GM23338 (cell line): ENCODE results near the gene CDC42BPB. TPM values are rescaled to one million over a fixed set of nuclear protein-coding genes. Genes with fewer than 3 reads are reported as not detected.
A peak's percentile ranks its signal among the peaks of the same experiment; 100 is the strongest.

Experiments used
- ATAC-seq: fragments of 200-7000 bp; cut with Tn5 transposase; 3 replicates; pipeline ENCODE4 v1.9.1; 2020
- DNase-seq: peaks from one replicate; pipeline ENCODE4 v3.0.0-alpha.2; 2015; ENCODE audit warnings: low spot score
- H2AFZ ChIP-seq: fragments of 200-600 bp; sonication (generic); 2 replicates; pipeline ENCODE4 v1.8.0; 2016; ENCODE audit warnings: antibody characterized with exemption, mild to moderate bottlenecking, moderate library complexity
- H3F3A ChIP-seq: fragments of 200-600 bp; sonication (generic); replicated peaks from 2 replicates; pipeline ENCODE4 v1.8.0; 2017; ENCODE audit warnings: antibody characterized with exemption, mixed run types, low read depth
- H3K27ac ChIP-seq: fragments of 200-600 bp; sonication (generic); 2 replicates; pipeline ENCODE4 v1.6.1; 2016; ENCODE audit warnings: low read depth
- H3K27me3 ChIP-seq: fragments of 200-600 bp; sonication (generic); 2 replicates; pipeline ENCODE4 v1.8.0; 2016; ENCODE audit warnings: mild to moderate bottlenecking, mixed run types, moderate library complexity; ENCODE audit not compliant: insufficient read depth
- H3K36me3 ChIP-seq: fragments of 200-600 bp; sonication (generic); 2 replicates; pipeline ENCODE4 v1.8.0; 2016; ENCODE audit warnings: mild to moderate bottlenecking; ENCODE audit not compliant: insufficient read depth
- H3K4me1 ChIP-seq: fragments of 200-600 bp; sonication (generic); 2 replicates; pipeline ENCODE4 v1.8.0; 2016; ENCODE audit warnings: mild to moderate bottlenecking, moderate library complexity; ENCODE audit not compliant: insufficient read depth
- H3K4me2 ChIP-seq: fragments of 200-600 bp; sonication (generic); 2 replicates; pipeline ENCODE4 v1.7.1; 2017; ENCODE audit warnings: mixed run types
- H3K4me3 ChIP-seq: fragments of 200-600 bp; sonication (generic); 2 replicates; pipeline ENCODE4 v1.6.1; 2016; ENCODE audit warnings: mixed run types
- H3K79me2 ChIP-seq: fragments of 200-600 bp; sonication (generic); replicated peaks from 2 replicates; pipeline ENCODE4 v1.8.0; 2017; ENCODE audit warnings: mild to moderate bottlenecking; ENCODE audit not compliant: insufficient read depth
- H3K9me2 ChIP-seq: fragments of 200-600 bp; sonication (generic); 2 replicates; pipeline ENCODE4 v1.8.0; 2017; ENCODE audit not compliant: insufficient read depth
- H4K20me1 ChIP-seq: fragments of 200-600 bp; sonication (generic); replicated peaks from 2 replicates; pipeline ENCODE4 v1.8.0; 2017; ENCODE audit warnings: mild to moderate bottlenecking; ENCODE audit not compliant: insufficient read depth
- H3K27ac Mint-ChIP-seq: 2 replicates; pipeline ENCODE4 v1.8.0; 2020; ENCODE audit warnings: inconsistent platforms, mild to moderate bottlenecking, moderate library complexity, mixed read lengths
- H3K27me3 Mint-ChIP-seq: 3 replicates; pipeline ENCODE4 v1.8.0; 2022; ENCODE audit warnings: low read depth, mild to moderate bottlenecking, moderate library complexity, mixed read lengths, inconsistent platforms; ENCODE audit not compliant: insufficient read depth, poor library complexity
- H3K36me3 Mint-ChIP-seq: 3 replicates; pipeline ENCODE4 v1.8.0; 2021; ENCODE audit warnings: low read depth, mild to moderate bottlenecking, inconsistent platforms, moderate library complexity, mixed read lengths
- H3K4me1 Mint-ChIP-seq: 3 replicates; pipeline ENCODE4 v1.8.0; 2020; ENCODE audit warnings: mild to moderate bottlenecking, inconsistent platforms, mixed read lengths
- H3K4me3 Mint-ChIP-seq: 3 replicates; pipeline ENCODE4 v1.8.0; 2021; ENCODE audit warnings: moderate library complexity, mild to moderate bottlenecking, inconsistent platforms, mixed read lengths
- H3K9me3 Mint-ChIP-seq: 3 replicates; pipeline ENCODE4 v1.8.0; 2020; ENCODE audit warnings: moderate library complexity, mild to moderate bottlenecking, inconsistent platforms, mixed read lengths
- CREB1 ChIP-seq: fragments of 250-450 bp; sonication (Bioruptor Pico); IDR thresholded peaks from 2 replicates; pipeline ENCODE4 v1.5.0; 2020; ENCODE audit warnings: low read depth, mild to moderate bottlenecking, moderate library complexity
- EZH2 ChIP-seq: fragments of 200-600 bp; sonication (generic); IDR thresholded peaks from one replicate; pipeline ENCODE4 v1.8.0; 2017; ENCODE audit warnings: antibody characterized with exemption, mild to moderate bottlenecking, low read depth; ENCODE audit not compliant: unreplicated experiment
- EZH2phosphoT487 ChIP-seq: fragments of 200-600 bp; sonication (generic); IDR thresholded peaks from one replicate; pipeline ENCODE4 v1.8.1; 2018; ENCODE audit warnings: antibody characterized with exemption; ENCODE audit not compliant: unreplicated experiment
- JUNB ChIP-seq: IDR thresholded peaks from one replicate; pipeline ENCODE4 v1.6.1; 2016; ENCODE audit warnings: antibody characterized with exemption; ENCODE audit not compliant: unreplicated experiment
- NANOG ChIP-seq: IDR thresholded peaks from 2 replicates; pipeline ENCODE4 v1.6.1; 2016; ENCODE audit warnings: antibody characterized with exemption, borderline replicate concordance
- POLR2AphosphoS5 ChIP-seq: IDR thresholded peaks from 2 replicates; pipeline ENCODE4 v1.6.1; 2016; ENCODE audit warnings: antibody characterized with exemption, low read depth
- STAT1 ChIP-seq: IDR thresholded peaks from one replicate; pipeline ENCODE4 v1.6.1; 2016; ENCODE audit warnings: antibody characterized with exemption; ENCODE audit not compliant: unreplicated experiment
- ZNF114 ChIP-seq: fragments of 250-450 bp; sonication (Bioruptor Pico); IDR thresholded peaks from 2 replicates; pipeline ENCODE4 v1.5.0; 2020; ENCODE audit warnings: mild to moderate bottlenecking, moderate library complexity
- ZNF331 ChIP-seq: fragments of 250-450 bp; sonication (Bioruptor Pico); IDR thresholded peaks from 2 replicates; pipeline ENCODE4 v1.5.0; 2020; ENCODE audit warnings: low read depth, mild to moderate bottlenecking, moderate library complexity
- polyA plus RNA-seq: library from polyadenylated mRNA; unstranded; fragments of >200 nt; fragmentation: Nextera tagmentation; extraction: Ambion mirVana; gene quantifications from 2 replicates; pipeline ENCODE4 v1.2.1, GENCODE V29; 2016
- total RNA-seq: library from RNA; depleted of rRNA; stranded (reverse); fragments of >200 nt; shearing (Covaris generic); gene quantifications from 2 replicates; pipeline ENCODE4 v1.2.3, GENCODE V29; 2014
- TF ChIP-seq, protein P1 (sequence below): IDR thresholded peaks from 2 replicates; pipeline ENCODE4 v1.6.1; 2016; ENCODE audit warnings: antibody characterized with exemption
- TF ChIP-seq, protein P2 (sequence below), 2 experiments: fragments of 200-600 bp in 1 of 2; sonication (generic) in 1 of 2; conservative IDR thresholded peaks; 2 replicates each; pipeline versions ENCODE4 v1.5.1 to v1.6.1; 2016 to 2017; ENCODE audit warnings: antibody characterized with exemption in 2 of 2, low read depth in 2 of 2, mild to moderate bottlenecking in 2 of 2, moderate library complexity in 1 of 2
- TF ChIP-seq, protein P3 (sequence below): fragments of 250-450 bp; sonication (Bioruptor Pico); IDR thresholded peaks from 2 replicates; pipeline ENCODE4 v1.5.0; 2020; ENCODE audit warnings: mild to moderate bottlenecking, moderate library complexity
- TF ChIP-seq, protein P4 (sequence below): IDR thresholded peaks from one replicate; pipeline ENCODE4 v1.6.1; 2018; ENCODE audit warnings: antibody characterized with exemption; ENCODE audit not compliant: unreplicated experiment

The CDC42BPB gene
- total and polyA plus RNA-seq, 2 experiments from 2014 or later = 12.3 to 127 TPM

DNA sequence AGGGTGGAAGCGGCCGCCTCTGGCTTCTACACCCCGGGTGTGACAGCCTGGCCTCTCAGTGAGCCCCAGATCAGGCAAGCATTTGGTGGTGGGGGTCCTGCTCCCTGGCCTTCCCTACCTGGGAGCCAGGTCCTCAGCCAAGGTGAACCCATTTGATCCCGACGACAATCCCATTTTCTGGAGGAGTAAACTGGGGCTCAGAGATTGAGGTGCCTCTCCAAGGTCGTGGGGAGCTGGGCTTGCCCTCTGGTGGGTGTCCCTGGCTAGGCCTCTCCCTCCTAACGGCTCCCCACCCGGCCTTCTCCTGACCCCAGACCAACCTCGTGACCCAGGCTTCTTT is 34.5 kb upstream of the CDC42BPB start:
- Mint-ChIP-seq H3K9me3 (no peaks in the 10 kb centered on the region), H3K36me3 (no peaks in the 10 kb centered on the region), H3K27ac (no peak overlapping the region), H3K4me3 (peak overlapping the region; percentile 37; the same call in 2 of the 3 replicates), H3K4me1 (peaks cover 12% of the 10 kb centered on the region), H3K27me3 (peaks cover 15% of the 10 kb centered on the region)
- Histone ChIP-seq H2AFZ (no peak overlapping the region), H3K4me3 (peak overlapping the region; percentile 58), H4K20me1 (no peaks in the 10 kb centered on the region), H3K9me2 (no peaks in the 10 kb centered on the region), H3K36me3 (no peaks in the 10 kb centered on the region), H3K27ac (no peak overlapping the region), H3K79me2 (no peaks in the 10 kb centered on the region), H3F3A (0 out of 2 replicates have a peak, but pooled peaks cover 4% of the 10 kb centered on the region), H3K4me1 (peaks cover 6% of the 10 kb centered on the region), H3K4me2 (peak overlapping the region; percentile 83), H3K27me3 (peaks cover 12% of the 10 kb centered on the region; the same call in 1 of the 2 replicates)
- ATAC-seq = no peak
- no peak for DNase-seq
- TF ChIP-seq ZNF114 (no peak), POLR2AphosphoS5 (no peak), STAT1 (no peak), CREB1 (CRISPR knock-in tag) (no peak), EZH2 (no peak), ZNF331 (CRISPR knock-in tag) (no peak), NANOG (no peak), EZH2phosphoT487 (no peak), JUNB (no peak)
- TF ChIP-seq, protein P1, sequence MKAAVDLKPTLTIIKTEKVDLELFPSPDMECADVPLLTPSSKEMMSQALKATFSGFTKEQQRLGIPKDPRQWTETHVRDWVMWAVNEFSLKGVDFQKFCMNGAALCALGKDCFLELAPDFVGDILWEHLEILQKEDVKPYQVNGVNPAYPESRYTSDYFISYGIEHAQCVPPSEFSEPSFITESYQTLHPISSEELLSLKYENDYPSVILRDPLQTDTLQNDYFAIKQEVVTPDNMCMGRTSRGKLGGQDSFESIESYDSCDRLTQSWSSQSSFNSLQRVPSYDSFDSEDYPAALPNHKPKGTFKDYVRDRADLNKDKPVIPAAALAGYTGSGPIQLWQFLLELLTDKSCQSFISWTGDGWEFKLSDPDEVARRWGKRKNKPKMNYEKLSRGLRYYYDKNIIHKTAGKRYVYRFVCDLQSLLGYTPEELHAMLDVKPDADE = no peak
- TF ChIP-seq, protein P2, sequence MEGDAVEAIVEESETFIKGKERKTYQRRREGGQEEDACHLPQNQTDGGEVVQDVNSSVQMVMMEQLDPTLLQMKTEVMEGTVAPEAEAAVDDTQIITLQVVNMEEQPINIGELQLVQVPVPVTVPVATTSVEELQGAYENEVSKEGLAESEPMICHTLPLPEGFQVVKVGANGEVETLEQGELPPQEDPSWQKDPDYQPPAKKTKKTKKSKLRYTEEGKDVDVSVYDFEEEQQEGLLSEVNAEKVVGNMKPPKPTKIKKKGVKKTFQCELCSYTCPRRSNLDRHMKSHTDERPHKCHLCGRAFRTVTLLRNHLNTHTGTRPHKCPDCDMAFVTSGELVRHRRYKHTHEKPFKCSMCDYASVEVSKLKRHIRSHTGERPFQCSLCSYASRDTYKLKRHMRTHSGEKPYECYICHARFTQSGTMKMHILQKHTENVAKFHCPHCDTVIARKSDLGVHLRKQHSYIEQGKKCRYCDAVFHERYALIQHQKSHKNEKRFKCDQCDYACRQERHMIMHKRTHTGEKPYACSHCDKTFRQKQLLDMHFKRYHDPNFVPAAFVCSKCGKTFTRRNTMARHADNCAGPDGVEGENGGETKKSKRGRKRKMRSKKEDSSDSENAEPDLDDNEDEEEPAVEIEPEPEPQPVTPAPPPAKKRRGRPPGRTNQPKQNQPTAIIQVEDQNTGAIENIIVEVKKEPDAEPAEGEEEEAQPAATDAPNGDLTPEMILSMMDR (conservative IDR thresholded peaks at IDR 0.05; ENCODE audit: low read depth in 2 of 2) = no peak
- TF ChIP-seq, protein P3, sequence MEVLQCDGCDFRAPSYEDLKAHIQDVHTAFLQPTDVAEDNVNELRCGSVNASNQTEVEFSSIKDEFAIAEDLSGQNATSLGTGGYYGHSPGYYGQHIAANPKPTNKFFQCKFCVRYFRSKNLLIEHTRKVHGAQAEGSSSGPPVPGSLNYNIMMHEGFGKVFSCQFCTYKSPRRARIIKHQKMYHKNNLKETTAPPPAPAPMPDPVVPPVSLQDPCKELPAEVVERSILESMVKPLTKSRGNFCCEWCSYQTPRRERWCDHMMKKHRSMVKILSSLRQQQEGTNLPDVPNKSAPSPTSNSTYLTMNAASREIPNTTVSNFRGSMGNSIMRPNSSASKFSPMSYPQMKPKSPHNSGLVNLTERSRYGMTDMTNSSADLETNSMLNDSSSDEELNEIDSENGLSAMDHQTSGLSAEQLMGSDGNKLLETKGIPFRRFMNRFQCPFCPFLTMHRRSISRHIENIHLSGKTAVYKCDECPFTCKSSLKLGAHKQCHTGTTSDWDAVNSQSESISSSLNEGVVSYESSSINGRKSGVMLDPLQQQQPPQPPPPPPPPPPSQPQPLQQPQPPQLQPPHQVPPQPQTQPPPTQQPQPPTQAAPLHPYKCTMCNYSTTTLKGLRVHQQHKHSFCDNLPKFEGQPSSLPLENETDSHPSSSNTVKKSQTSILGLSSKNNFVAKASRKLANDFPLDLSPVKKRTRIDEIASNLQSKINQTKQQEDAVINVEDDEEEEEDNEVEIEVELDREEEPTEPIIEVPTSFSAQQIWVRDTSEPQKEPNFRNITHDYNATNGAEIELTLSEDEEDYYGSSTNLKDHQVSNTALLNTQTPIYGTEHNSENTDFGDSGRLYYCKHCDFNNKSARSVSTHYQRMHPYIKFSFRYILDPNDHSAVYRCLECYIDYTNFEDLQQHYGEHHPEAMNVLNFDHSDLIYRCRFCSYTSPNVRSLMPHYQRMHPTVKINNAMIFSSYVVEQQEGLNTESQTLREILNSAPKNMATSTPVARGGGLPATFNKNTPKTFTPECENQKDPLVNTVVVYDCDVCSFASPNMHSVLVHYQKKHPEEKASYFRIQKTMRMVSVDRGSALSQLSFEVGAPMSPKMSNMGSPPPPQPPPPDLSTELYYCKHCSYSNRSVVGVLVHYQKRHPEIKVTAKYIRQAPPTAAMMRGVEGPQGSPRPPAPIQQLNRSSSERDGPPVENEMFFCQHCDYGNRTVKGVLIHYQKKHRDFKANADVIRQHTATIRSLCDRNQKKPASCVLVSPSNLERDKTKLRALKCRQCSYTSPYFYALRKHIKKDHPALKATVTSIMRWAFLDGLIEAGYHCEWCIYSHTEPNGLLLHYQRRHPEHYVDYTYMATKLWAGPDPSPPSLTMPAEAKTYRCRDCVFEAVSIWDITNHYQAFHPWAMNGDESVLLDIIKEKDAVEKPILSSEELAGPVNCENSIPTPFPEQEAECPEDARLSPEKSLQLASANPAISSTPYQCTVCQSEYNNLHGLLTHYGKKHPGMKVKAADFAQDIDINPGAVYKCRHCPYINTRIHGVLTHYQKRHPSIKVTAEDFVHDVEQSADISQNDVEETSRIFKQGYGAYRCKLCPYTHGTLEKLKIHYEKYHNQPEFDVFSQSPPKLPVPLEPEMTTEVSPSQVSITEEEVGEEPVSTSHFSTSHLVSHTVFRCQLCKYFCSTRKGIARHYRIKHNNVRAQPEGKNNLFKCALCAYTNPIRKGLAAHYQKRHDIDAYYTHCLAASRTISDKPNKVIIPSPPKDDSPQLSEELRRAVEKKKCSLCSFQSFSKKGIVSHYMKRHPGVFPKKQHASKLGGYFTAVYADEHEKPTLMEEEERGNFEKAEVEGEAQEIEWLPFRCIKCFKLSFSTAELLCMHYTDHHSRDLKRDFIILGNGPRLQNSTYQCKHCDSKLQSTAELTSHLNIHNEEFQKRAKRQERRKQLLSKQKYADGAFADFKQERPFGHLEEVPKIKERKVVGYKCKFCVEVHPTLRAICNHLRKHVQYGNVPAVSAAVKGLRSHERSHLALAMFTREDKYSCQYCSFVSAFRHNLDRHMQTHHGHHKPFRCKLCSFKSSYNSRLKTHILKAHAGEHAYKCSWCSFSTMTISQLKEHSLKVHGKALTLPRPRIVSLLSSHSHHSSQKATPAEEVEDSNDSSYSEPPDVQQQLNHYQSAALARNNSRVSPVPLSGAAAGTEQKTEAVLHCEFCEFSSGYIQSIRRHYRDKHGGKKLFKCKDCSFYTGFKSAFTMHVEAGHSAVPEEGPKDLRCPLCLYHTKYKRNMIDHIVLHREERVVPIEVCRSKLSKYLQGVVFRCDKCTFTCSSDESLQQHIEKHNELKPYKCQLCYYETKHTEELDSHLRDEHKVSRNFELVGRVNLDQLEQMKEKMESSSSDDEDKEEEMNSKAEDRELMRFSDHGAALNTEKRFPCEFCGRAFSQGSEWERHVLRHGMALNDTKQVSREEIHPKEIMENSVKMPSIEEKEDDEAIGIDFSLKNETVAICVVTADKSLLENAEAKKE = no peak
- TF ChIP-seq, protein P4, sequence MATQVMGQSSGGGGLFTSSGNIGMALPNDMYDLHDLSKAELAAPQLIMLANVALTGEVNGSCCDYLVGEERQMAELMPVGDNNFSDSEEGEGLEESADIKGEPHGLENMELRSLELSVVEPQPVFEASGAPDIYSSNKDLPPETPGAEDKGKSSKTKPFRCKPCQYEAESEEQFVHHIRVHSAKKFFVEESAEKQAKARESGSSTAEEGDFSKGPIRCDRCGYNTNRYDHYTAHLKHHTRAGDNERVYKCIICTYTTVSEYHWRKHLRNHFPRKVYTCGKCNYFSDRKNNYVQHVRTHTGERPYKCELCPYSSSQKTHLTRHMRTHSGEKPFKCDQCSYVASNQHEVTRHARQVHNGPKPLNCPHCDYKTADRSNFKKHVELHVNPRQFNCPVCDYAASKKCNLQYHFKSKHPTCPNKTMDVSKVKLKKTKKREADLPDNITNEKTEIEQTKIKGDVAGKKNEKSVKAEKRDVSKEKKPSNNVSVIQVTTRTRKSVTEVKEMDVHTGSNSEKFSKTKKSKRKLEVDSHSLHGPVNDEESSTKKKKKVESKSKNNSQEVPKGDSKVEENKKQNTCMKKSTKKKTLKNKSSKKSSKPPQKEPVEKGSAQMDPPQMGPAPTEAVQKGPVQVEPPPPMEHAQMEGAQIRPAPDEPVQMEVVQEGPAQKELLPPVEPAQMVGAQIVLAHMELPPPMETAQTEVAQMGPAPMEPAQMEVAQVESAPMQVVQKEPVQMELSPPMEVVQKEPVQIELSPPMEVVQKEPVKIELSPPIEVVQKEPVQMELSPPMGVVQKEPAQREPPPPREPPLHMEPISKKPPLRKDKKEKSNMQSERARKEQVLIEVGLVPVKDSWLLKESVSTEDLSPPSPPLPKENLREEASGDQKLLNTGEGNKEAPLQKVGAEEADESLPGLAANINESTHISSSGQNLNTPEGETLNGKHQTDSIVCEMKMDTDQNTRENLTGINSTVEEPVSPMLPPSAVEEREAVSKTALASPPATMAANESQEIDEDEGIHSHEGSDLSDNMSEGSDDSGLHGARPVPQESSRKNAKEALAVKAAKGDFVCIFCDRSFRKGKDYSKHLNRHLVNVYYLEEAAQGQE = no peak
